Thymus (tissue), 14 donors: Measurements from ENCODE around the gene RAG1. TPM values are rescaled to one million over a fixed set of nuclear protein-coding genes. Genes with fewer than 3 reads are reported as not detected.
A peak's percentile ranks its signal among the peaks of the same experiment; 100 is the strongest.
"Not testable (repeated sequence)": the region's sequence is repeated elsewhere in the genome, so short reads cannot be mapped to it uniquely, and the experiment has no call there.

Experiments
- DNase-seq, 9 donors: peaks; one replicate each; pipeline ENCODE4 v3.0.0-alpha.2; 2013; ENCODE audit warnings: low spot score in 9 of 9, low read depth in 6 of 9, missing footprints in 1 of 9
- H3K27ac ChIP-seq, 2 donors: one replicate each; pipeline ENCODE4 v1.5.1; 2013; ENCODE audit warnings: control low read depth in 1 of 2, low read depth in 1 of 2, low read length in 1 of 2, mild to moderate bottlenecking in 1 of 2, moderate library complexity in 1 of 2
- H3K27me3 ChIP-seq, 2 donors: one replicate each; pipeline ENCODE4 v1.5.1; 2013; ENCODE audit warnings: low read length in 1 of 2; ENCODE audit not compliant: control insufficient read depth in 2 of 2, insufficient read depth in 1 of 2
- H3K36me3 ChIP-seq, 2 donors: one replicate each; pipeline ENCODE4 v1.5.1; 2013; ENCODE audit warnings: low read length in 1 of 2, mild to moderate bottlenecking in 1 of 2, moderate library complexity in 1 of 2; ENCODE audit not compliant: control insufficient read depth in 2 of 2, insufficient read depth in 2 of 2
- H3K4me1 ChIP-seq, 2 donors: one replicate each; pipeline ENCODE4 v1.5.1; 2013; ENCODE audit warnings: low read length in 2 of 2; ENCODE audit not compliant: control insufficient read depth in 2 of 2, insufficient read depth in 2 of 2
- H3K4me3 ChIP-seq, 2 donors: one replicate each; pipeline ENCODE4 v1.5.1; 2013; ENCODE audit warnings: low read length in 2 of 2, control low read depth in 1 of 2, mild to moderate bottlenecking in 1 of 2
- H3K9me3 ChIP-seq, 2 donors: one replicate each; pipeline ENCODE4 v1.5.1; 2013; ENCODE audit warnings: low read length in 1 of 2, mild to moderate bottlenecking in 1 of 2; ENCODE audit not compliant: control insufficient read depth in 2 of 2, insufficient read depth in 1 of 2
- WGBS: extraction: QIAGEN DNeasy Blood & Tissue Kit; methylation state at CpG from one replicate; pipeline ENCODE4 v1.1.7; 2013; 5-methylcytosine and 5-hydroxymethylcytosine counted together
- long read RNA-seq, 10 donors: transcript quantifications; one replicate each; lab custom pipeline, GENCODE V29; 2026
- polyA plus RNA-seq: library from polyadenylated mRNA; stranded (reverse); fragments of 200-250 nt; gene quantifications from one replicate; pipeline ENCODE4 v1.2.3, GENCODE V29; 2013
- total RNA-seq: library from RNA; stranded (reverse); fragments of 120-200 nt; gene quantifications from one replicate; pipeline ENCODE4 v1.2.4, GENCODE V29; 2013
- donor health status: healthy.

The RAG1 gene
- total RNA-seq (1,091 TPM), polyA plus RNA-seq (24.6 TPM)
- long read RNA-seq, donor 1, full-length matches to known transcripts: 46 of 46 reads
- long read RNA-seq, donor 1, partial matches to known transcripts: 0 of 46 reads
- long read RNA-seq, donor 1, other reads (novel, unspliced or antisense): 0 of 46 reads
- long read RNA-seq, donor 2: 0 reads
- long read RNA-seq, donor 3, full-length matches to known transcripts: 351 of 494 reads
- long read RNA-seq, donor 3, partial matches to known transcripts: 5 of 494 reads
- long read RNA-seq, donor 3, other reads (novel, unspliced or antisense): 138 of 494 reads
- long read RNA-seq, donor 4, full-length matches to known transcripts: 105 of 105 reads
- long read RNA-seq, donor 4, partial matches to known transcripts: 0 of 105 reads
- long read RNA-seq, donor 4, other reads (novel, unspliced or antisense): 0 of 105 reads
- long read RNA-seq, donor 5, full-length matches to known transcripts: 261 of 261 reads
- long read RNA-seq, donor 5, partial matches to known transcripts: 0 of 261 reads
- long read RNA-seq, donor 5, other reads (novel, unspliced or antisense): 0 of 261 reads
- long read RNA-seq, donor 6, full-length matches to known transcripts: 143 of 239 reads
- long read RNA-seq, donor 6, partial matches to known transcripts: 0 of 239 reads
- long read RNA-seq, donor 6, other reads (novel, unspliced or antisense): 96 of 239 reads
- long read RNA-seq, donor 7, full-length matches to known transcripts: 263 of 660 reads
- long read RNA-seq, donor 7, partial matches to known transcripts: 376 of 660 reads
- long read RNA-seq, donor 7, other reads (novel, unspliced or antisense): 21 of 660 reads
- long read RNA-seq, donor 8, full-length matches to known transcripts: 144 of 187 reads
- long read RNA-seq, donor 8, partial matches to known transcripts: 0 of 187 reads
- long read RNA-seq, donor 8, other reads (novel, unspliced or antisense): 43 of 187 reads
- long read RNA-seq, donor 9, full-length matches to known transcripts: 200 of 364 reads
- long read RNA-seq, donor 9, partial matches to known transcripts: 14 of 364 reads
- long read RNA-seq, donor 9, other reads (novel, unspliced or antisense): 150 of 364 reads
- long read RNA-seq, donor 10, full-length matches to known transcripts: 231 of 231 reads
- long read RNA-seq, donor 10, partial matches to known transcripts: 0 of 231 reads
- long read RNA-seq, donor 10, other reads (novel, unspliced or antisense): 0 of 231 reads

- peak within 1 kb of the TSS; percentile 69 to 85 for H3K4me3 ChIP-seq
- H3K27ac ChIP-seq: peak within 1 kb of the TSS; percentile 70 to 94
- H3K4me1 ChIP-seq: peaks cover 14 to 32% of the 10 kb centered on the region in 2 donors
- 10% methylated on average over 1 of the region's 1 CpG for WGBS
- peaks cover 0 to 4% of the 10 kb centered on the region in 2 donors for H3K36me3 ChIP-seq
- peaks cover 0 to 3% of the 10 kb centered on the region in 2 donors for H3K27me3 ChIP-seq
- H3K9me3 ChIP-seq: no peaks in the 10 kb centered on the region
- DNase-seq: peak in 8 of 9 donors; percentile 81 to 96 (median 90)
Measured at GRCh38 chr11:36567694-36568093, at the start of gene RAG1. Gene RAG1 (plus strand): TSS chr11:36568007. CDS start chr11:36573305, 5,298 bp downstream.

- H3K27ac ChIP-seq: no peak overlapping the region
- no peaks in the 10 kb centered on the region for H3K36me3 ChIP-seq
- no peaks in the 10 kb centered on the region for H3K4me1 ChIP-seq
- H3K9me3 ChIP-seq: no peaks in the 10 kb centered on the region
- no peak overlapping the region for H3K4me3 ChIP-seq
- DNase-seq: no peak
- H3K27me3 ChIP-seq: no peaks in the 10 kb centered on the region
Measured at GRCh38 chr11:36530840-36531239, 37.0 kb upstream of the RAG1 start.

GRCh38 chr11:36532941-36533601, 34.7 kb upstream of the RAG1 start:
- no peak overlapping the region for H3K27ac ChIP-seq
- no peaks in the 10 kb centered on the region for H3K36me3 ChIP-seq
- H3K9me3 ChIP-seq: no peaks in the 10 kb centered on the region
- H3K4me3 ChIP-seq: no peak overlapping the region
- WGBS: 49% methylated on average over 8 of the region's 8 CpGs
- no peaks in the 10 kb centered on the region for H3K4me1 ChIP-seq
- DNase-seq: no peak
- H3K27me3 ChIP-seq: no peaks in the 10 kb centered on the region

GRCh38 chr11:36534276-36534840, 33.4 kb upstream of the RAG1 start:
- no peaks in the 10 kb centered on the region for H3K27me3 ChIP-seq
- no peak for DNase-seq
- H3K27ac ChIP-seq: no peak overlapping the region
- no peaks in the 10 kb centered on the region for H3K9me3 ChIP-seq
- no peaks in the 10 kb centered on the region for H3K36me3 ChIP-seq
- H3K4me3 ChIP-seq: no peak overlapping the region
- 96% methylated on average over 3 of the region's 3 CpGs for WGBS
- H3K4me1 ChIP-seq: no peaks in the 10 kb centered on the region

GRCh38 chr11:36540998-36541397, 26.8 kb upstream of the RAG1 start:
- Histone ChIP-seq H3K27me3 (no peaks in the 10 kb centered on the region), H3K4me1 (peaks cover 5 to 6% of the 10 kb centered on the region in 2 donors), H3K9me3 (no peaks in the 10 kb centered on the region), H3K36me3 (no peaks in the 10 kb centered on the region), H3K27ac (peak overlapping the region in 1 of 2 donors; percentile 58), H3K4me3 (no peak overlapping the region)
- 28% methylated on average over 6 of the region's 6 CpGs for WGBS
- peak; percentile 47 to 87 (median 68) for DNase-seq

- 93% methylated on average over 1 of the region's 1 CpG for WGBS
- H3K27ac ChIP-seq: no peak overlapping the region
- no peaks in the 10 kb centered on the region for H3K9me3 ChIP-seq
- H3K36me3 ChIP-seq: no peaks in the 10 kb centered on the region
- no peaks in the 10 kb centered on the region for H3K27me3 ChIP-seq
- no peak overlapping the region for H3K4me3 ChIP-seq
- DNase-seq: no peak
- no peaks in the 10 kb centered on the region for H3K4me1 ChIP-seq
Measured at GRCh38 chr11:36550385-36551115, 17.3 kb upstream of the RAG1 start.

- not testable (repeated sequence) for H3K4me3 ChIP-seq, H3K27ac ChIP-seq, H3K27me3 ChIP-seq, H3K36me3 ChIP-seq, H3K4me1 ChIP-seq, H3K9me3 ChIP-seq, DNase-seq
- over 99% methylated on average over 14 of the region's 17 CpGs for WGBS
Measured at GRCh38 chr11:36557390-36557789, 10.4 kb upstream of the RAG1 start.

GRCh38 chr11:36557991-36558390, 9.8 kb upstream of the RAG1 start:
- Histone ChIP-seq H3K9me3 (peaks cover 1 to 7% of the 10 kb centered on the region in 2 donors), H3K27me3 (no peaks in the 10 kb centered on the region), H3K4me3 (no peak overlapping the region), H3K27ac (peak overlapping the region in 1 of 2 donors; percentile 84), H3K4me1 (peaks cover 3 to 6% of the 10 kb centered on the region in 2 donors), H3K36me3 (no peaks in the 10 kb centered on the region)
- no peak for DNase-seq
